Measurements from ENCODE around the gene PSMD7. TPM values are rescaled to one million over a fixed set of nuclear protein-coding genes. Genes with fewer than 3 reads are reported as not detected.
A peak's percentile ranks its signal among the peaks of the same experiment; 100 is the strongest.

Gene PSMD7
- total RNA-seq, 3 donors from 2014 or later: 66.3 to 96.7 (median 83.7) TPM

GRCh38 chr16:74297145-74297665 is 591 bp downstream of the PSMD7 start:
- no peaks in the 10 kb centered on the region for H3K9me3 ChIP-seq
- ATAC-seq (peak; percentile 25), DNase-seq (peak in 2 of 3 donors; percentile 39 to 61)
- peak overlapping the region; percentile 71 for H3K4me3 ChIP-seq
- peaks cover 19% of the 10 kb centered on the region for H3K4me1 ChIP-seq (ENCODE audit: low read depth)
- H3K36me3 ChIP-seq (ENCODE audit: low read depth): no peaks in the 10 kb centered on the region
- TF ChIP-seq CTCF (IDR thresholded peaks at IDR 0.05): no peak
- intact Hi-C loops (cut with DNase I, micrococcal nuclease): no loop called here

GRCh38 chr16:74298104-74298503 is 1.5 kb downstream of the PSMD7 start:
- ATAC-seq: no peak

GRCh38 chr16:74302341-74302740 is 5.7 kb downstream of the PSMD7 start:
- ATAC-seq (no peak), DNase-seq (no peak)
- intact Hi-C loops (cut with DNase I, micrococcal nuclease): no loop called here
- peaks cover 31% of the 10 kb centered on the region for H3K36me3 ChIP-seq (ENCODE audit: low read depth)
- no peaks in the 10 kb centered on the region for H3K9me3 ChIP-seq
- no peak for TF ChIP-seq CTCF (IDR thresholded peaks at IDR 0.05)
- H3K4me1 ChIP-seq (ENCODE audit: low read depth): peaks cover 13% of the 10 kb centered on the region
- no peak overlapping the region for H3K4me3 ChIP-seq

More at GRCh38 chr16:74298104-74298503, 1.5 kb downstream of the PSMD7 start:
- Histone ChIP-seq H3K4me3 (no peak overlapping the region), H3K36me3 (ENCODE audit: low read depth) (peaks cover 8% of the 10 kb centered on the region), H3K9me3 (no peaks in the 10 kb centered on the region), H3K4me1 (ENCODE audit: low read depth) (peaks cover 19% of the 10 kb centered on the region)
- TF ChIP-seq CTCF (IDR thresholded peaks at IDR 0.05): no peak
- DNase-seq: peak in 1 of 3 donors; percentile 17
- intact Hi-C loops (cut with DNase I, micrococcal nuclease): no loop called here

- Histone ChIP-seq H3K9me3 (no peaks in the 10 kb centered on the region), H3K36me3 (ENCODE audit: low read depth) (peaks cover 31% of the 10 kb centered on the region), H3K4me1 (ENCODE audit: low read depth) (no peaks in the 10 kb centered on the region), H3K4me3 (no peak overlapping the region)
- intact Hi-C loops (cut with DNase I, micrococcal nuclease): no loop called here
- peak; percentile 13 for TF ChIP-seq CTCF (IDR thresholded peaks at IDR 0.05)
- ATAC-seq (peak; percentile 76), DNase-seq (peak in 1 of 3 donors; percentile 29)
Observed at GRCh38 chr16:74304164-74304834, 7.7 kb downstream of the PSMD7 start.

- DNase-seq (no peak), ATAC-seq (no peak)
- Histone ChIP-seq H3K36me3 (ENCODE audit: low read depth) (peaks cover 31% of the 10 kb centered on the region), H3K4me3 (no peak overlapping the region), H3K4me1 (ENCODE audit: low read depth) (no peaks in the 10 kb centered on the region), H3K9me3 (no peaks in the 10 kb centered on the region)
- intact Hi-C loops (cut with DNase I, micrococcal nuclease): loop anchor here in 1 of 2 donors (5.0 kb wide), 1 partner anchor 322 kb away; no protein-coding TSS in a partner anchor
- no peak for TF ChIP-seq CTCF (IDR thresholded peaks at IDR 0.05)
Observed at GRCh38 chr16:74304835-74305176, 8.2 kb downstream of the PSMD7 start.

Data from mucosa of descending colon (tissue), 3 donors.